AG04449 (cell line): ENCODE results near the gene AQP7.

Source experiments
- CTCF ChIA-PET: fragments of 350-600 bp; formaldehyde crosslinking; extraction: SDS; loops from one replicate; lab custom pipeline; 2021; ENCODE audit warnings: antibody characterized with exemption; lab: Yijun Ruan, JAX
- POLR2A ChIA-PET: fragments of 400-600, 350-600 bp; formaldehyde crosslinking; extraction: SDS; loops from one replicate; lab custom pipeline; 2020; ENCODE audit warnings: antibody characterized with exemption, inconsistent platforms; lab: Yijun Ruan, JAX
- DNase-seq: peaks from one replicate; pipeline ENCODE4 v3.0.0-alpha.2; 2010; ENCODE audit warnings: low read depth, low spot score
- H3K4me3 ChIP-seq: 2 replicates; pipeline ENCODE4 v1.5.1; 2011; ENCODE audit warnings: low read depth, mild to moderate bottlenecking, control low read depth, low read length
- TF ChIP-seq, protein P1 (sequence below): IDR thresholded peaks from one replicate; pipeline ENCODE4 v1.5.1; 2011; ENCODE audit warnings: mild to moderate bottlenecking, moderate library complexity, low read length, control low read depth, inconsistent platforms; ENCODE audit not compliant: insufficient read depth; ENCODE audit errors: missing control alignments

AQP7 gene

DNA sequence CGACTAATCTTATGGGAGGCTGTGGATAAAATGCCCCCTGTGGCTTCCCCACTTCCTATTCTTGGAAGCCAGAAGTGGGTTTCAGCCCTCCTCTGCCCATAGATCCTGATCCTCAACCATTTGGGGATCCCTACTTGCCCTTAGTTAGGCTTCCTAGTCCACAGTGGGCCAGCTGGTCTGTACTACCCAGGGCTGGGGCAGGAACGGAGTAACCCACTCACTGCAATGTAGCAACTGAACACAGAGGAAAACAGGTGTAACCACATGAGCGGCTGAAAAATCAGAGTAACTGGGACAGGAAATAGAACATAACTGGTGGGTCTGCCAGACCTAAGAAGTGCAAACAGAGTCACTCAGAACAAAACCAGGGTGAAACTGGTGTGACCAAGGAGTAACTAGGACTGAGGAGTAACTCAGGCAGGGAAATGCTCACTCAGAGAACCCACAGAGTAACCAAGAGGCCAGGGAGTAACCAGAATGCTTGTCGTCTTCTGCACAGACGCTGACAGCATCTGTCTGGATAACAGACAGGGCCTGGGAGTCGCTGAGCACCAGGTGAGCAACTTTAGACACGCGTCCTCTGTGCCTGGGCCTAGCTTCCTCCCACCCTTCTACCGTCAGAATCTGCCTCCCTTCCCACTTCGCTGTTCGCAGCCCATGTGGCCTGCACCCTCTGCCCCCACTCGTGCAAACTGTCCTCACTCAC, 44.0 kb upstream of the AQP7 start:
- POLR2A ChIA-PET: no interaction called here
- H3K4me3 ChIP-seq: no peak overlapping the region; the same call in none of the 2 replicates
- CTCF ChIA-PET: interaction anchor here (0.8 to 10.4 kb wide), 5 partner anchors 11 to 71 kb away, joined by 3 to 284 read pairs (median 10); partner anchors contain the start of gene NOL6
- TF ChIP-seq, protein P1, sequence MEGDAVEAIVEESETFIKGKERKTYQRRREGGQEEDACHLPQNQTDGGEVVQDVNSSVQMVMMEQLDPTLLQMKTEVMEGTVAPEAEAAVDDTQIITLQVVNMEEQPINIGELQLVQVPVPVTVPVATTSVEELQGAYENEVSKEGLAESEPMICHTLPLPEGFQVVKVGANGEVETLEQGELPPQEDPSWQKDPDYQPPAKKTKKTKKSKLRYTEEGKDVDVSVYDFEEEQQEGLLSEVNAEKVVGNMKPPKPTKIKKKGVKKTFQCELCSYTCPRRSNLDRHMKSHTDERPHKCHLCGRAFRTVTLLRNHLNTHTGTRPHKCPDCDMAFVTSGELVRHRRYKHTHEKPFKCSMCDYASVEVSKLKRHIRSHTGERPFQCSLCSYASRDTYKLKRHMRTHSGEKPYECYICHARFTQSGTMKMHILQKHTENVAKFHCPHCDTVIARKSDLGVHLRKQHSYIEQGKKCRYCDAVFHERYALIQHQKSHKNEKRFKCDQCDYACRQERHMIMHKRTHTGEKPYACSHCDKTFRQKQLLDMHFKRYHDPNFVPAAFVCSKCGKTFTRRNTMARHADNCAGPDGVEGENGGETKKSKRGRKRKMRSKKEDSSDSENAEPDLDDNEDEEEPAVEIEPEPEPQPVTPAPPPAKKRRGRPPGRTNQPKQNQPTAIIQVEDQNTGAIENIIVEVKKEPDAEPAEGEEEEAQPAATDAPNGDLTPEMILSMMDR: no peak
- DNase-seq: no peak

GRCh38 chr9:33445389-33446239, 43.2 kb upstream of the AQP7 start:
- no peak overlapping the region for H3K4me3 ChIP-seq
- TF ChIP-seq, protein P1: no peak
- no peak for DNase-seq
- ChIA-PET POLR2A (no interaction called here), CTCF (interaction anchor here (1.6 to 6.3 kb wide), 2 partner anchors 7 to 29 kb away, joined by 6 to 30 read pairs; no protein-coding TSS in a partner anchor)

DNA sequence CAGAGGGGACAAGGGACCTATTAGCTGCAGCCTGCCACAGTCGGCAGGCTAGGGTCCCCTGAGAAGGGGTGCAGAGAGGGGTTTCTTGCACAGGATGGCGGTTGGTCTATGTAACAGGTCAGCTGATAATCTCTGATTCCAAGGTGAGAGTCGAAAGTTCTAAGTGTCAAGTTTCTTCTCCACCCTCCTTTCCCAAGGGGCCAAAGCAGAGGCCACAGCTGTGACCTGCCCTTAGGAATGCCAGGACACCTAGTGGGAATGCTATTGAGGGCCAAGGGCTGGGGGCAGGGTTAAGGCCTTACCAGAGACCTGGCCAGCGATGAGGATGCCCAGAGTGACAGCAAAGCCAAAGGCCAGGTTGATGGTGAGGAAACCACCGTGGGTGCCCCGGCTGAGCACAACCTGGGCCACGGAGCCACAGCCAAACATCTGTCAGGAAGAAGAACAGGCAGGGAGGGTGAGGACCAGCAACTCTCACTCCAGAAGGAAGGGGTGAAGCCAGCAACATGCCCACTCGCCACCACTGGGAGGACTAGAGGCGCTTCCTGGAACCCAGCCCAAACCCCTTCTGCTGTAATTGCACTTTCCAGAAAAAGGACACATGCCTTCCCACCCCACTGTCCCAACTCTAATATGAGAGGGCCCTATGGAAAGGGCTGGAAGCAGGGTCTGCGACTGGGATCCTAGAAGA, 41.2 kb upstream of the AQP7 start:
- H3K4me3 ChIP-seq: no peak overlapping the region
- ChIA-PET POLR2A (no interaction called here), CTCF (interaction anchor here (1.6 to 7.1 kb wide), 3 partner anchors 8 to 23 kb away, joined by 6 to 81 read pairs (median 10); no protein-coding TSS in a partner anchor)
- DNase-seq: no peak
- TF ChIP-seq, protein P1: no peak

GRCh38 chr9:33443047-33443446, 40.7 kb upstream of the AQP7 start:
- POLR2A ChIA-PET: interaction anchor here (1.3 kb wide), 1 partner anchor 31 kb away, joined by 6 read pairs; the partner anchor contains the start of gene NOL6
- no peak overlapping the region for H3K4me3 ChIP-seq
- CTCF ChIA-PET: interaction anchor here (2.8 to 7.1 kb wide), 2 partner anchors 9 to 23 kb away, joined by 10 to 81 read pairs; no protein-coding TSS in a partner anchor
- DNase-seq: no peak
- TF ChIP-seq, protein P1: no peak

DNA sequence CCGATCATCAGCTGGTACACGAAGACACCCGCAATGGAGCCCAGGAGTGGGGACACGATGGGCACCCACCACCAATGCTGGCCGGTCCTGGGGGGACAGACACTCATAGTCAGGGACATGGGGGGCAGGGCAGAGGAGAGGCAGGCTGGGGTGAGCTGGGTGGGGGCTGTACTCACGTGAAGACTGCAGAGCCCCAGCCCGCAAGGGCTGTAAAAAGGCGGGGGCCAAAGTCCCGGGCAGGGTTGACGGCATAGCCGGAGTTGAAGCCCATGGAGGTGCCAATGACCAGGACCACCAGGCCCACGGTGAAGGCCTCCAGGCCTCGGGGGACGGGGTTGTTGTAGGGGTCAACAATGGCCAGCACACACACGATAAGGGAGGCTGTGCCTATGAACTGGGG, 39.8 kb upstream of the AQP7 start:
- ChIA-PET CTCF (interaction anchor here (2.8 to 7.1 kb wide), 2 partner anchors 10 to 24 kb away, joined by 10 to 81 read pairs; no protein-coding TSS in a partner anchor), POLR2A (interaction anchor here (1.3 kb wide), 1 partner anchor 31 kb away, joined by 6 read pairs; the partner anchor contains the start of gene NOL6)
- TF ChIP-seq, protein P1: no peak
- H3K4me3 ChIP-seq: no peak overlapping the region
- no peak for DNase-seq
